HepG2 (cell line): ENCODE results near the gene CAPZB. TPM values are rescaled to one million over a fixed set of nuclear protein-coding genes. Genes with fewer than 3 reads are reported as not detected.

ENCODE experiments used
- BHLHE40 ChIP-seq: IDR thresholded peaks from 2 replicates; pipeline ENCODE4 v1.6.1; 2011; ENCODE audit warnings: low read length, improper control_type of control experiment
- FOXO1 ChIP-seq: sonication (generic); formaldehyde crosslinking; IDR thresholded peaks from 2 replicates; pipeline ENCODE4 v1.4.0; 2020; ENCODE audit warnings: missing genetic modification reagents
- ISX ChIP-seq: sonication (generic); formaldehyde crosslinking; conservative IDR thresholded peaks from 2 replicates; pipeline ENCODE4 v1.5.0; 2020; ENCODE audit warnings: missing genetic modification reagents
- PHF21A ChIP-seq: sonication (generic); formaldehyde crosslinking; IDR thresholded peaks from 2 replicates; pipeline ENCODE4 v1.5.0; 2020; ENCODE audit warnings: mild to moderate bottlenecking, missing genetic modification reagents
- POLR2G ChIP-seq: fragments of 200-400 bp; formaldehyde crosslinking; IDR thresholded peaks from 2 replicates; pipeline ENCODE4 v1.6.1; 2018; ENCODE audit warnings: mild to moderate bottlenecking, low read depth, low read length, moderate library complexity
- SP4 ChIP-seq: sonication (generic); formaldehyde crosslinking; IDR thresholded peaks from 2 replicates; pipeline ENCODE4 v1.8.1; 2023; ENCODE audit warnings: mild to moderate bottlenecking, missing genetic modification reagents
- TBL1XR1 ChIP-seq: fragments of 150-350 bp; IDR thresholded peaks from 2 replicates; pipeline ENCODE4 v1.6.1; 2014; ENCODE audit warnings: borderline replicate concordance, low read length; ENCODE audit not compliant: partially characterized antibody
- ZEB1 ChIP-seq: IDR thresholded peaks from 2 replicates; pipeline ENCODE4 v1.6.1; 2012; ENCODE audit warnings: mild to moderate bottlenecking, low read depth, inconsistent platforms; ENCODE audit not compliant: insufficient replicate concordance
- ZKSCAN1 ChIP-seq: fragments of 150-350 bp; IDR thresholded peaks from 2 replicates; pipeline ENCODE4 v1.6.1; 2014; ENCODE audit warnings: low read length
- ZNF274 ChIP-seq: sonication (generic); formaldehyde crosslinking; IDR thresholded peaks from 2 replicates; pipeline ENCODE4 v1.5.1; 2020; ENCODE audit warnings: mild to moderate bottlenecking, missing genetic modification reagents
- ZNF296 ChIP-seq: sonication (generic); formaldehyde crosslinking; conservative IDR thresholded peaks from 2 replicates; pipeline ENCODE4 v1.5.0; 2020; ENCODE audit warnings: mild to moderate bottlenecking, missing genetic modification reagents
- ZNF441 ChIP-seq: sonication (generic); formaldehyde crosslinking; IDR thresholded peaks from 2 replicates; pipeline ENCODE4 v1.7.0; 2021; ENCODE audit warnings: missing genetic modification reagents, borderline replicate concordance
- ZNF451 ChIP-seq: sonication (generic); formaldehyde crosslinking; IDR thresholded peaks from 2 replicates; pipeline ENCODE4 v1.5.0; 2020; ENCODE audit warnings: mild to moderate bottlenecking, missing genetic modification reagents
- ZNF557 ChIP-seq: sonication (generic); formaldehyde crosslinking; IDR thresholded peaks from 2 replicates; pipeline ENCODE4 v1.4.0; 2020; ENCODE audit warnings: missing genetic modification reagents
- polyA plus RNA-seq, 8 experiments: library from polyadenylated mRNA; depleted of rRNA in 3 of 8; stranded (reverse) in 7 of 8; unstranded in 1 of 8; fragments of >200 nt; fragmentation: Illumina TruSeq in 4 of 8; extraction: Trizol in 4 of 8; gene quantifications; 2 replicates each; pipeline versions ENCODE4 v1.2.1 to v1.2.3, GENCODE V29; 2011 to 2016; ENCODE audit warnings: low read depth in 4 of 8, missing spikeins in 1 of 8, mixed read lengths in 1 of 8; ENCODE audit not compliant: insufficient read depth in 1 of 8
- total RNA-seq, 5 experiments: library from RNA; depleted of rRNA; stranded (reverse); fragments of >200 nt; fragmentation: Illumina TruSeq; extraction: Trizol; gene quantifications; 2 replicates each; pipeline ENCODE4 v1.2.3, GENCODE V29; 2016; ENCODE audit warnings: low read depth in 1 of 5
- TF ChIP-seq, protein P1 (sequence below): sonication (generic); IDR thresholded peaks from 2 replicates; pipeline ENCODE4 v1.6.1; 2016; ENCODE audit warnings: low read depth, borderline replicate concordance
- TF ChIP-seq, protein P2 (sequence below): sonication (generic); formaldehyde crosslinking; IDR thresholded peaks from 2 replicates; pipeline ENCODE4 v1.4.0; 2020; ENCODE audit warnings: mild to moderate bottlenecking, missing genetic modification reagents
- TF ChIP-seq, protein P3 (sequence below): sonication (generic); formaldehyde crosslinking; IDR thresholded peaks from 2 replicates; pipeline ENCODE4 v1.5.0; 2020; ENCODE audit warnings: mild to moderate bottlenecking, missing genetic modification reagents, borderline replicate concordance
- TF ChIP-seq, protein P4 (sequence below): IDR thresholded peaks from 2 replicates; pipeline ENCODE4 v1.6.1; 2018; ENCODE audit warnings: missing genetic modification reagents, mild to moderate bottlenecking, missing compliant biosample characterization
- TF ChIP-seq, protein P5 (sequence below): sonication (generic); formaldehyde crosslinking; IDR thresholded peaks from 2 replicates; pipeline ENCODE4 v1.8.1; 2023; ENCODE audit warnings: mild to moderate bottlenecking, missing genetic modification reagents

CAPZB gene
- total and polyA plus RNA-seq, 2 of the 13 experiments (the other 11 are each of a cell fraction or from before 2014, with no cell fraction given), result 58.9 to 76.9 TPM

DNA sequence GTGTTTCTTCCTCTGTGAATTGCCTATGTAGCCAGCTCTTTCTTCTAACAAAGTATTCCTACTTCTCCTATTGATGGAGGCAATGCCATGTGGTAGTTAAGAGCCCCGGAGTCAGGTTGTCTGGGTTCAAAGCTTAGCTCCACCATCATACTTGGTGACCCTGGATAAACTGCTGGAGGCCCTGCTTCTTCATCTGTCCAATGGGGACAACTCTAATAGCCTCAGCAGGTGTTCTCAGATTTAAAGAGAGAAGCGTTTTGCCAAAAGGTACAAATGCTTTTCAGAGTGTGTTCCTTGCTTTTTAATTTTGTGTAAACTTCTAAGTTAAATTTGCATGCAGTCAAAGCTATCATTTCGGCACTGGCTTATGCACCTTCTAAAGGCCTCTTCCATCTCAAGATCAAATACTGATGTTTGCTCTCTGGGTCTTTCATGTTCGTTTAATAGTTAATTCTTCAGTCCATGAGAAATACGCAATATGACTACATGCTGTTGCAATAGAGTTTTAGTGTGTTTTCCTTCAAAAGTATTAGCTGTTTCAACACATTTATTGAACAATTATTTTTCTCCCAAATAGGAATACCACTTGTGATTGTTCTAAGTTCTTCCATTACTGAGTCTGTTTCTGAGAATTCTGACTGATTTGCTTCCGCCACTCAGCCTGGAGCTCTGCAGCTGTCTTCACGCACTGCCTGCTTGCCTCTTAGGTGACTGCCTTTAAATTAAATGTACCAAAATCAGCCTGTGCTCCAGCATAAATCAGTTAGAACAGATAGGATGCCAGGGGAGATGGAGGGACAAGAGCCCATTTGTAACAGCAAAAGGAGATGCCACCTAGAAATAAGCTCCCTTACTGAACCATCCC, 75.6 kb downstream of the CAPZB start (continued):
- TF ChIP-seq ZNF451 (CRISPR knock-in tag) (no peak), ZNF557 (CRISPR knock-in tag) (no peak), SP4 (CRISPR knock-in tag) (no peak), TBL1XR1 (no peak), FOXO1 (CRISPR knock-in tag) (no peak), PHF21A (CRISPR knock-in tag) (peak; percentile 64), ISX (CRISPR knock-in tag) (no peak), ZNF296 (no peak), BHLHE40 (no peak), ZKSCAN1 (no peak), ZNF274 (CRISPR knock-in tag) (no peak), ZEB1 (peak; percentile 36), POLR2G (no peak), ZNF441 (no peak)
- TF ChIP-seq, protein P1, sequence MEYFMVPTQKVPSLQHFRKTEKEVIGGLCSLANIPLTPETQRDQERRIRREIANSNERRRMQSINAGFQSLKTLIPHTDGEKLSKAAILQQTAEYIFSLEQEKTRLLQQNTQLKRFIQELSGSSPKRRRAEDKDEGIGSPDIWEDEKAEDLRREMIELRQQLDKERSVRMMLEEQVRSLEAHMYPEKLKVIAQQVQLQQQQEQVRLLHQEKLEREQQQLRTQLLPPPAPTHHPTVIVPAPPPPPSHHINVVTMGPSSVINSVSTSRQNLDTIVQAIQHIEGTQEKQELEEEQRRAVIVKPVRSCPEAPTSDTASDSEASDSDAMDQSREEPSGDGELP, result no peak
- TF ChIP-seq, protein P2, sequence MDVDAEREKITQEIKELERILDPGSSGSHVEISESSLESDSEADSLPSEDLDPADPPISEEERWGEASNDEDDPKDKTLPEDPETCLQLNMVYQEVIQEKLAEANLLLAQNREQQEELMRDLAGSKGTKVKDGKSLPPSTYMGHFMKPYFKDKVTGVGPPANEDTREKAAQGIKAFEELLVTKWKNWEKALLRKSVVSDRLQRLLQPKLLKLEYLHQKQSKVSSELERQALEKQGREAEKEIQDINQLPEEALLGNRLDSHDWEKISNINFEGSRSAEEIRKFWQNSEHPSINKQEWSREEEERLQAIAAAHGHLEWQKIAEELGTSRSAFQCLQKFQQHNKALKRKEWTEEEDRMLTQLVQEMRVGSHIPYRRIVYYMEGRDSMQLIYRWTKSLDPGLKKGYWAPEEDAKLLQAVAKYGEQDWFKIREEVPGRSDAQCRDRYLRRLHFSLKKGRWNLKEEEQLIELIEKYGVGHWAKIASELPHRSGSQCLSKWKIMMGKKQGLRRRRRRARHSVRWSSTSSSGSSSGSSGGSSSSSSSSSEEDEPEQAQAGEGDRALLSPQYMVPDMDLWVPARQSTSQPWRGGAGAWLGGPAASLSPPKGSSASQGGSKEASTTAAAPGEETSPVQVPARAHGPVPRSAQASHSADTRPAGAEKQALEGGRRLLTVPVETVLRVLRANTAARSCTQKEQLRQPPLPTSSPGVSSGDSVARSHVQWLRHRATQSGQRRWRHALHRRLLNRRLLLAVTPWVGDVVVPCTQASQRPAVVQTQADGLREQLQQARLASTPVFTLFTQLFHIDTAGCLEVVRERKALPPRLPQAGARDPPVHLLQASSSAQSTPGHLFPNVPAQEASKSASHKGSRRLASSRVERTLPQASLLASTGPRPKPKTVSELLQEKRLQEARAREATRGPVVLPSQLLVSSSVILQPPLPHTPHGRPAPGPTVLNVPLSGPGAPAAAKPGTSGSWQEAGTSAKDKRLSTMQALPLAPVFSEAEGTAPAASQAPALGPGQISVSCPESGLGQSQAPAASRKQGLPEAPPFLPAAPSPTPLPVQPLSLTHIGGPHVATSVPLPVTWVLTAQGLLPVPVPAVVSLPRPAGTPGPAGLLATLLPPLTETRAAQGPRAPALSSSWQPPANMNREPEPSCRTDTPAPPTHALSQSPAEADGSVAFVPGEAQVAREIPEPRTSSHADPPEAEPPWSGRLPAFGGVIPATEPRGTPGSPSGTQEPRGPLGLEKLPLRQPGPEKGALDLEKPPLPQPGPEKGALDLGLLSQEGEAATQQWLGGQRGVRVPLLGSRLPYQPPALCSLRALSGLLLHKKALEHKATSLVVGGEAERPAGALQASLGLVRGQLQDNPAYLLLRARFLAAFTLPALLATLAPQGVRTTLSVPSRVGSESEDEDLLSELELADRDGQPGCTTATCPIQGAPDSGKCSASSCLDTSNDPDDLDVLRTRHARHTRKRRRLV, result no peak
- TF ChIP-seq, protein P3, sequence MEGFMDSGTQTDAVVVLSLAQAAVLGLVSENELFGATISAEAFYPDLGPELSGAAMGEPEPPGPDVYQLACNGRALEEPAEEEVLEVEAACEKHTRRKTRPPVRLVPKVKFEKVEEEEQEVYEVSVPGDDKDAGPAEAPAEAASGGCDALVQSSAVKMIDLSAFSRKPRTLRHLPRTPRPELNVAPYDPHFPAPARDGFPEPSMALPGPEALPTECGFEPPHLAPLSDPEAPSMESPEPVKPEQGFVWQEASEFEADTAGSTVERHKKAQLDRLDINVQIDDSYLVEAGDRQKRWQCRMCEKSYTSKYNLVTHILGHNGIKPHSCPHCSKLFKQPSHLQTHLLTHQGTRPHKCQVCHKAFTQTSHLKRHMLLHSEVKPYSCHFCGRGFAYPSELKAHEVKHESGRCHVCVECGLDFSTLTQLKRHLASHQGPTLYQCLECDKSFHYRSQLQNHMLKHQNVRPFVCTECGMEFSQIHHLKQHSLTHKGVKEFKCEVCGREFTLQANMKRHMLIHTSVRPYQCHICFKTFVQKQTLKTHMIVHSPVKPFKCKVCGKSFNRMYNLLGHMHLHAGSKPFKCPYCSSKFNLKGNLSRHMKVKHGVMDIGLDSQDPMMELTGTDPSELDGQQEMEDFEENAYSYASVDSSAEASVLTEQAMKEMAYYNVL (CRISPR knock-in tag), result no peak
- TF ChIP-seq, protein P4, sequence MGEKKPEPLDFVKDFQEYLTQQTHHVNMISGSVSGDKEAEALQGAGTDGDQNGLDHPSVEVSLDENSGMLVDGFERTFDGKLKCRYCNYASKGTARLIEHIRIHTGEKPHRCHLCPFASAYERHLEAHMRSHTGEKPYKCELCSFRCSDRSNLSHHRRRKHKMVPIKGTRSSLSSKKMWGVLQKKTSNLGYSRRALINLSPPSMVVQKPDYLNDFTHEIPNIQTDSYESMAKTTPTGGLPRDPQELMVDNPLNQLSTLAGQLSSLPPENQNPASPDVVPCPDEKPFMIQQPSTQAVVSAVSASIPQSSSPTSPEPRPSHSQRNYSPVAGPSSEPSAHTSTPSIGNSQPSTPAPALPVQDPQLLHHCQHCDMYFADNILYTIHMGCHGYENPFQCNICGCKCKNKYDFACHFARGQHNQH (CRISPR knock-in tag), result no peak
- TF ChIP-seq, protein P5, sequence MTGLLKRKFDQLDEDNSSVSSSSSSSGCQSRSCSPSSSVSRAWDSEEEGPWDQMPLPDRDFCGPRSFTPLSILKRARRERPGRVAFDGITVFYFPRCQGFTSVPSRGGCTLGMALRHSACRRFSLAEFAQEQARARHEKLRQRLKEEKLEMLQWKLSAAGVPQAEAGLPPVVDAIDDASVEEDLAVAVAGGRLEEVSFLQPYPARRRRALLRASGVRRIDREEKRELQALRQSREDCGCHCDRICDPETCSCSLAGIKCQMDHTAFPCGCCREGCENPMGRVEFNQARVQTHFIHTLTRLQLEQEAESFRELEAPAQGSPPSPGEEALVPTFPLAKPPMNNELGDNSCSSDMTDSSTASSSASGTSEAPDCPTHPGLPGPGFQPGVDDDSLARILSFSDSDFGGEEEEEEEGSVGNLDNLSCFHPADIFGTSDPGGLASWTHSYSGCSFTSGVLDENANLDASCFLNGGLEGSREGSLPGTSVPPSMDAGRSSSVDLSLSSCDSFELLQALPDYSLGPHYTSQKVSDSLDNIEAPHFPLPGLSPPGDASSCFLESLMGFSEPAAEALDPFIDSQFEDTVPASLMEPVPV, result no peak
